ENCODE results near the gene GPR151.

- no peak for TF ChIP-seq MXI1 (IDR thresholded peaks at IDR 0.05; ENCODE audit: borderline replicate concordance, low read depth, low read length)
- no peak for TF ChIP-seq NCOA2 (CRISPR knock-in tag; IDR thresholded peaks at IDR 0.05)
- no peak for TF ChIP-seq HNRNPL (IDR thresholded peaks at IDR 0.05; ENCODE audit: low read depth, low read length)
- no peak for TF ChIP-seq EHMT2 (IDR thresholded peaks at IDR 0.05; ENCODE audit: borderline replicate concordance, low read depth, low read length)
- no peak for TF ChIP-seq POLR2AphosphoS5 (IDR thresholded peaks at IDR 0.05; ENCODE audit: low read depth, low read length)
Observed at GRCh38 chr5:146548781-146549449, 32.9 kb upstream of the GPR151 start.
